ENCODE results near the gene CHAF1B.

DNA sequence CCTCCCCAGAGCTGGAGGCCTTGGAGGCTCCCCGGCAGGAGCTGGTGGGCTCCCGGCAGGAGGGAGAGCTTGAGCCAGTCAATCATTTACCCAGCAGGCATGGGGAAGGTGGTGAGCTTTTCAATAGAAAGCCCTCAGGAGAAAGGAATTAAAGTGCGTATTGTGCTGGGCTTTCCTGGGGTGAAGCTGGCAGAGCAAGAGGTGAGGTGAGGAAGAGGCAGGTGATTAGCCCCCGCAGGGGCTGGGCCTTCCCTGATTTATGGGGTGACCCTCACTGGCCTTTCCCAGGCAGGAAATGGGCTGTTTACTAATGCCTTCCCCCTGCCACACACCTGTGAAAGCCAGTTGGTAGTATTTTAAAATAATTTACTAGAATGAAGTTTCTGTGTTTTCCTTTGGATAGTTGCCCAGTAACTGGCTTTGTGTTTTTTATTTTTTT lies 68.9 kb downstream of the CHAF1B start:
- TF ChIP-seq EZH2 (IDR thresholded peaks at IDR 0.05; ENCODE audit: insufficient read depth, poor library complexity, severe bottlenecking) = no peak
- TF ChIP-seq EZH2phosphoT487 (IDR thresholded peaks at IDR 0.05; ENCODE audit: insufficient read depth, low read depth) = no peak

Measured in GM23248 (cell line).